HEK293 (cell line): ENCODE measurements around the gene PRRT2.

Source experiments
- CTCF ChIA-PET: fragments of 350-600 bp; formaldehyde crosslinking; extraction: SDS; loops from one replicate; lab custom pipeline; 2021; ENCODE audit warnings: antibody characterized with exemption; lab: Yijun Ruan, JAX
- POLR2A ChIA-PET: fragments of 300-600 bp; formaldehyde crosslinking; extraction: SDS; loops from one replicate; lab custom pipeline; 2020; ENCODE audit warnings: antibody characterized with exemption, inconsistent platforms; lab: Yijun Ruan, JAX
- H3K27ac ChIP-seq: fragments of 200-500 bp; sonication (Bioruptor generic); 2 replicates; pipeline ENCODE4 v1.5.1; 2014; ENCODE audit warnings: low read depth, low read length, control low read depth, inconsistent platforms; ENCODE audit errors: extremely low read depth
- H3K36me3 ChIP-seq, 2 experiments: fragments of 200-500 bp in 1 of 2; sonication (Bioruptor generic) in 1 of 2; 1 replicate in 1 of 2; 2 replicates in 1 of 2; pipeline ENCODE4 v1.5.1; 2014 to 2017; ENCODE audit warnings: inconsistent platforms in 2 of 2, low read length in 2 of 2; ENCODE audit not compliant: control insufficient read depth in 2 of 2, insufficient read depth in 1 of 2
- H3K4me1 ChIP-seq: fragments of 200-500 bp; sonication (Bioruptor generic); 2 replicates; pipeline ENCODE4 v1.5.1; 2014; ENCODE audit warnings: mild to moderate bottlenecking, low read length, inconsistent platforms; ENCODE audit not compliant: control insufficient read depth, insufficient read depth
- H3K4me3 ChIP-seq: 2 replicates; pipeline ENCODE4 v1.5.1; 2011; ENCODE audit warnings: low read depth, mild to moderate bottlenecking, control low read depth, low read length, moderate library complexity
- H3K9me3 ChIP-seq: fragments of 200-500 bp; sonication (Bioruptor generic); 2 replicates; pipeline ENCODE4 v1.5.1; 2014; ENCODE audit warnings: low read depth, low read length, inconsistent platforms; ENCODE audit not compliant: control insufficient read depth, insufficient read depth
- CTCF ChIP-seq: fragments of 450-650 bp; formaldehyde crosslinking; IDR thresholded peaks from 2 replicates; pipeline ENCODE4 v1.5.1; 2016; ENCODE audit warnings: missing biosample characterization, missing genetic modification characterization
- MZF1 ChIP-seq: fragments of 450-650 bp; formaldehyde crosslinking; IDR thresholded peaks from 2 replicates; pipeline ENCODE4 v1.5.1; 2017; ENCODE audit warnings: missing biosample characterization, missing genetic modification characterization, borderline replicate concordance
- SP3 ChIP-seq: fragments of 450-650 bp; formaldehyde crosslinking; IDR thresholded peaks from 2 replicates; pipeline ENCODE4 v1.5.1; 2016; ENCODE audit warnings: missing biosample characterization, missing genetic modification characterization
- TCF7L2 ChIP-seq: IDR thresholded peaks from 2 replicates; pipeline ENCODE4 v1.6.1; 2011; ENCODE audit warnings: low read depth, mild to moderate bottlenecking, inconsistent platforms, low read length, moderate library complexity, borderline replicate concordance
- ZBTB21 ChIP-seq: fragments of 450-650 bp; formaldehyde crosslinking; IDR thresholded peaks from 2 replicates; pipeline ENCODE4 v1.5.1; 2017; ENCODE audit warnings: missing biosample characterization, missing genetic modification characterization
- ZBTB26 ChIP-seq: fragments of 450-650 bp; formaldehyde crosslinking; optimal IDR thresholded peaks from 2 replicates; pipeline ENCODE3; 2016; ENCODE audit warnings: missing biosample characterization, mild to moderate bottlenecking, missing genetic modification characterization
- ZFP3 ChIP-seq: fragments of 450-650 bp; formaldehyde crosslinking; IDR thresholded peaks from 2 replicates; pipeline ENCODE4 v1.5.1; 2016; ENCODE audit warnings: low read depth, missing biosample characterization, missing genetic modification characterization
- ZNF157 ChIP-seq: fragments of 450-650 bp; formaldehyde crosslinking; IDR thresholded peaks from 2 replicates; pipeline ENCODE4 v1.5.1; 2016; ENCODE audit warnings: missing biosample characterization, missing genetic modification characterization
- ZNF24 ChIP-seq: fragments of 450-650 bp; formaldehyde crosslinking; IDR thresholded peaks from 2 replicates; pipeline ENCODE4 v1.5.1; 2016; ENCODE audit warnings: missing biosample characterization, missing genetic modification characterization
- ZNF433 ChIP-seq: fragments of 450-650 bp; formaldehyde crosslinking; IDR thresholded peaks from 2 replicates; pipeline ENCODE4 v1.5.1; 2016; ENCODE audit warnings: missing biosample characterization, missing genetic modification characterization, low read depth
- ZNF623 ChIP-seq: fragments of 450-650 bp; formaldehyde crosslinking; IDR thresholded peaks from 2 replicates; pipeline ENCODE4 v1.5.1; 2016; ENCODE audit warnings: missing biosample characterization, missing genetic modification characterization
- ZNF660 ChIP-seq: fragments of 450-650 bp; IDR thresholded peaks from 2 replicates; pipeline ENCODE4 v1.5.1; 2018; ENCODE audit warnings: missing biosample characterization, mild to moderate bottlenecking, missing genetic modification characterization
- ZNF670 ChIP-seq: fragments of 450-650 bp; formaldehyde crosslinking; IDR thresholded peaks from 2 replicates; pipeline ENCODE4 v1.5.1; 2016; ENCODE audit warnings: missing biosample characterization, missing genetic modification characterization, low read depth
- ZNF677 ChIP-seq: fragments of 450-650 bp; IDR thresholded peaks from 2 replicates; pipeline ENCODE4 v1.5.0; 2018; ENCODE audit warnings: missing biosample characterization, mild to moderate bottlenecking, missing genetic modification characterization, moderate library complexity
- ZSCAN23 ChIP-seq: fragments of 450-650 bp; formaldehyde crosslinking; IDR thresholded peaks from 2 replicates; pipeline ENCODE4 v1.5.1; 2016; ENCODE audit warnings: missing biosample characterization, missing genetic modification characterization

Gene PRRT2

GRCh38 chr16:29813644-29814562 lies 1.9 kb downstream of the PRRT2 start:
- H3K9me3 ChIP-seq: no peaks in the 10 kb centered on the region

GRCh38 chr16:29814592-29814991 lies 2.6 kb downstream of the PRRT2 start:
- CTCF ChIA-PET: interaction anchor here (1.3 kb wide), 1 partner anchor 1171 kb away, joined by 3 read pairs; no protein-coding TSS in a partner anchor
- H3K4me1 ChIP-seq: peaks cover 17% of the 10 kb centered on the region
- no peak overlapping the region for H3K27ac ChIP-seq
- H3K9me3 ChIP-seq: no peaks in the 10 kb centered on the region
- TF ChIP-seq CTCF (tag by site-specific recombination) (no peak), ZNF660 (no peak), ZSCAN23 (tag by site-specific recombination) (no peak)
- TF ChIP-seq, all 188 proteins: peak for 0
- POLR2A ChIA-PET: no interaction called here
- peaks cover 21 to 31% of the 10 kb centered on the region in 2 experiments for H3K36me3 ChIP-seq
- H3K4me3 ChIP-seq: no peak overlapping the region

More at GRCh38 chr16:29813644-29814562, 1.9 kb downstream of the PRRT2 start:
- peaks cover 16 to 31% of the 10 kb centered on the region in 2 experiments for H3K36me3 ChIP-seq
- POLR2A ChIA-PET: interaction anchor here (0.7 kb wide), 1 partner anchor 112 kb away, joined by 6 read pairs; the partner anchor contains the start of gene KCTD13
- peaks cover 11% of the 10 kb centered on the region for H3K4me1 ChIP-seq
- no peak overlapping the region for H3K27ac ChIP-seq
- CTCF ChIA-PET: interaction anchor here (0.6 to 1.3 kb wide), 3 partner anchors 12 to 1172 kb away, joined by 3 to 5 read pairs (median 4); no protein-coding TSS in a partner anchor
- TF ChIP-seq TCF7L2: no peak
- TF ChIP-seq ZNF670: no peak
- no peak for TF ChIP-seq ZFP3
- no peak for TF ChIP-seq ZBTB21
- no peak for TF ChIP-seq ZNF623
- TF ChIP-seq ZNF24: no peak
- no peak for TF ChIP-seq ZNF677
- no peak for TF ChIP-seq SP3 (tag by site-specific recombination)
- TF ChIP-seq ZNF433 (tag by site-specific recombination): no peak
- TF ChIP-seq ZBTB26 (tag by site-specific recombination): no peak
- no peak for TF ChIP-seq ZNF157 (tag by site-specific recombination)
- TF ChIP-seq, all 188 proteins: peak for 0
- H3K4me3 ChIP-seq: no peak overlapping the region

- H3K4me1 ChIP-seq: peaks cover 20% of the 10 kb centered on the region
- H3K9me3 ChIP-seq: no peaks in the 10 kb centered on the region
- TF ChIP-seq MZF1 (tag by site-specific recombination): no peak
- TF ChIP-seq, all 188 proteins: peak for 0
- H3K27ac ChIP-seq: peak overlapping the region; percentile 25; the same call in 1 of the 2 replicates
- peaks cover 24 to 32% of the 10 kb centered on the region in 2 experiments for H3K36me3 ChIP-seq
- CTCF ChIA-PET: interaction anchor here (0.6 to 7.2 kb wide), 21 partner anchors 8 to 1170 kb away, joined by 3 to 74 read pairs (median 3); partner anchors contain the start of genes ASPHD1 and MAZ
- H3K4me3 ChIP-seq: peak overlapping the region; percentile 1; the same call in 1 of the 2 replicates
- POLR2A ChIA-PET: interaction anchor here (0.5 to 7.5 kb wide), 21 partner anchors 8 to 1259 kb away, joined by 3 to 106 read pairs (median 5); partner anchors contain the start of genes ALDOA, DCTPP1, HIRIP3 and KIF22
These were observed 3.2 kb downstream of the PRRT2 start for GRCh38 chr16:29815032-29815721.
